HG02763 (cell line): Measurements from ENCODE around the gene BCAS3.
"Not testable (repeated sequence)": the region's sequence is repeated elsewhere in the genome, so short reads cannot be mapped to it uniquely, and the experiment has no call there.

ENCODE experiments used
- ATAC-seq: cut with Tn5 transposase; IDR thresholded peaks from one replicate; pipeline ENCODE4 v1.9.1; 2021; ENCODE audit warnings: mild to moderate bottlenecking, moderate library complexity; ENCODE audit not compliant: unreplicated experiment

BCAS3 gene

GRCh38 chr17:61426482-61427304 lies 749.0 kb downstream of the BCAS3 start:
- ATAC-seq: no peak

GRCh38 chr17:61427567-61427966 lies 749.9 kb downstream of the BCAS3 start:
- ATAC-seq: no peak

GRCh38 chr17:61429274-61429673 lies 751.6 kb downstream of the BCAS3 start:
- no peak for ATAC-seq

- ATAC-seq: not testable (repeated sequence)
Observed at GRCh38 chr17:61429831-61430230, 752.2 kb downstream of the BCAS3 start.

- no peak for ATAC-seq
Observed at GRCh38 chr17:61431594-61432311, 754.1 kb downstream of the BCAS3 start.

GRCh38 chr17:61436273-61436672 lies 758.6 kb downstream of the BCAS3 start:
- ATAC-seq: no peak

- ATAC-seq: no peak
Observed at GRCh38 chr17:61436995-61437704, 759.5 kb downstream of the BCAS3 start.

GRCh38 chr17:61440697-61441096 lies 763.0 kb downstream of the BCAS3 start:
- ATAC-seq: no peak

- not testable (repeated sequence) for ATAC-seq
Observed at GRCh38 chr17:61441507-61441906, 763.9 kb downstream of the BCAS3 start.

- no peak for ATAC-seq
Observed at GRCh38 chr17:61442136-61442775, 764.6 kb downstream of the BCAS3 start.
